KMS-11 (cell line): ENCODE measurements around the gene SRP68.

Experiments used
- H2AFZ ChIP-seq: fragments of 200-600 bp; sonication (generic); 2 replicates; pipeline ENCODE4 v1.6.1; 2016; ENCODE audit warnings: antibody characterized with exemption, mixed run types, low read depth
- H3K27ac ChIP-seq: fragments of 200-600 bp; sonication (generic); 2 replicates; pipeline ENCODE4 v1.6.1; 2016; ENCODE audit warnings: mild to moderate bottlenecking, mixed run types
- H3K27me3 ChIP-seq: fragments of 200-600 bp; sonication (generic); 2 replicates; pipeline ENCODE4 v1.6.1; 2017; ENCODE audit warnings: mild to moderate bottlenecking, low read depth, mixed run types, moderate library complexity; ENCODE audit not compliant: insufficient read depth
- H3K36me3 ChIP-seq: fragments of 200-600 bp; sonication (generic); 2 replicates; pipeline ENCODE4 v1.6.1; 2017; ENCODE audit warnings: mild to moderate bottlenecking, mixed run types; ENCODE audit not compliant: insufficient read depth
- H3K4me1 ChIP-seq: fragments of 200-600 bp; sonication (generic); 2 replicates; pipeline ENCODE4 v1.6.1; 2016; ENCODE audit warnings: mild to moderate bottlenecking, low read depth, mixed run types; ENCODE audit not compliant: poor library complexity, severe bottlenecking
- H3K4me2 ChIP-seq: fragments of 200-600 bp; sonication (generic); 2 replicates; pipeline ENCODE4 v1.7.0; 2016; ENCODE audit warnings: mild to moderate bottlenecking, mixed run types
- H3K4me3 ChIP-seq: fragments of 200-600 bp; sonication (generic); IDR thresholded peaks from 2 replicates; pipeline ENCODE4 v1.6.1; 2017; ENCODE audit warnings: low read depth, low read length, mixed read lengths; ENCODE audit not compliant: insufficient read depth
- H3K79me2 ChIP-seq: fragments of 200-600 bp; sonication (generic); 2 replicates; pipeline ENCODE4 v1.6.1; 2016; ENCODE audit warnings: low read depth, mixed run types; ENCODE audit not compliant: insufficient read depth
- H3K9ac ChIP-seq: fragments of 200-600 bp; sonication (generic); 2 replicates; pipeline ENCODE4 v1.6.1; 2016; ENCODE audit warnings: mild to moderate bottlenecking, mixed run types
- H4K20me1 ChIP-seq: fragments of 200-600 bp; sonication (generic); 2 replicates; pipeline ENCODE4 v1.6.1; 2016; ENCODE audit warnings: mild to moderate bottlenecking, mixed run types; ENCODE audit not compliant: insufficient read depth
- CTCF ChIP-seq: fragments of 200-600 bp; sonication (generic); conservative IDR thresholded peaks from 2 replicates; pipeline ENCODE4 v1.6.1; 2017; ENCODE audit warnings: low read depth, mild to moderate bottlenecking, antibody characterized with exemption, low read length, moderate library complexity, mixed read lengths

Gene SRP68

GRCh38 chr17:76039121-76039520, 33.2 kb downstream of the SRP68 start:
- H3K36me3 ChIP-seq, result peaks cover 4% of the 10 kb centered on the region; the same call in 1 of the 2 replicates
- H3K4me3 ChIP-seq, result no peak overlapping the region
- no peak overlapping the region for H3K9ac ChIP-seq
- H3K4me1 ChIP-seq, result no peaks in the 10 kb centered on the region
- no peaks in the 10 kb centered on the region for H4K20me1 ChIP-seq
- no peak overlapping the region for H2AFZ ChIP-seq
- H3K27me3 ChIP-seq, result no peaks in the 10 kb centered on the region
- no peak overlapping the region for H3K4me2 ChIP-seq
- H3K79me2 ChIP-seq, result no peaks in the 10 kb centered on the region
- no peak for TF ChIP-seq CTCF
- H3K27ac ChIP-seq, result no peak overlapping the region

- H3K27me3 ChIP-seq, result no peaks in the 10 kb centered on the region
- H3K27ac ChIP-seq, result no peak overlapping the region
- H3K4me2 ChIP-seq, result no peak overlapping the region
- no peaks in the 10 kb centered on the region for H3K79me2 ChIP-seq
- no peak overlapping the region for H3K4me3 ChIP-seq
- no peaks in the 10 kb centered on the region for H3K4me1 ChIP-seq
- no peaks in the 10 kb centered on the region for H4K20me1 ChIP-seq
- peaks cover 4% of the 10 kb centered on the region; the same call in 1 of the 2 replicates for H3K36me3 ChIP-seq
- no peak overlapping the region for H3K9ac ChIP-seq
- TF ChIP-seq CTCF, result no peak
- no peak overlapping the region for H2AFZ ChIP-seq
These were observed 34.3 kb downstream of the SRP68 start for GRCh38 chr17:76038050-76038449.

GRCh38 chr17:76036497-76037261, 35.6 kb downstream of the SRP68 start:
- no peak overlapping the region for H3K4me3 ChIP-seq
- H3K27ac ChIP-seq, result no peak overlapping the region
- no peaks in the 10 kb centered on the region for H4K20me1 ChIP-seq
- no peaks in the 10 kb centered on the region for H3K4me1 ChIP-seq
- H3K36me3 ChIP-seq, result peaks cover 4% of the 10 kb centered on the region; the same call in 1 of the 2 replicates
- H3K9ac ChIP-seq, result no peak overlapping the region
- no peak for TF ChIP-seq CTCF
- H3K79me2 ChIP-seq, result no peaks in the 10 kb centered on the region
- no peak overlapping the region for H2AFZ ChIP-seq
- no peaks in the 10 kb centered on the region for H3K27me3 ChIP-seq
- H3K4me2 ChIP-seq, result no peak overlapping the region

- Histone ChIP-seq H3K9ac (no peak overlapping the region), H3K36me3 (no peaks in the 10 kb centered on the region; the same call in 1 of the 2 replicates), H3K27ac (no peak overlapping the region), H3K4me1 (no peaks in the 10 kb centered on the region), H3K79me2 (no peaks in the 10 kb centered on the region), H3K4me3 (no peak overlapping the region), H3K27me3 (no peaks in the 10 kb centered on the region), H2AFZ (no peak overlapping the region), H3K4me2 (no peak overlapping the region), H4K20me1 (no peaks in the 10 kb centered on the region)
- TF ChIP-seq CTCF, result no peak
These were observed 37.6 kb downstream of the SRP68 start for GRCh38 chr17:76034428-76035350.
